Panc1 (cell line): ENCODE results near the gene MSGN1. TPM values are rescaled to one million over a fixed set of nuclear protein-coding genes. Genes with fewer than 3 reads are reported as not detected.

Experiments used
- ATAC-seq: fragments of 200-7000 bp; cut with Tn5 transposase; 2 replicates; pipeline ENCODE4 v1.9.1; 2020; ENCODE audit warnings: mild to moderate bottlenecking, moderate library complexity
- BruUV-seq: library from RNA; stranded (reverse); fragments of 400-500 nt; replicated peaks from 2 replicates; lab custom pipeline; 2021; lab: Mats Ljungman, UMichigan
- CTCF ChIA-PET: fragments of 300-600 bp; sonication (Branson Sonifier 250); formaldehyde crosslinking; loops from one replicate; lab custom pipeline; 2022; ENCODE audit warnings: antibody characterized with exemption; lab: Charles Lee
- POLR2A ChIA-PET: fragments of 300-600 bp; sonication (Branson Sonifier 250); formaldehyde crosslinking; loops from one replicate; lab custom pipeline; 2022; ENCODE audit warnings: antibody characterized with exemption; lab: Charles Lee
- DNase-seq: peaks from one replicate; pipeline ENCODE4 v3.0.0-alpha.2; 2010; ENCODE audit warnings: low read depth, low spot score
- H3K27ac ChIP-seq: 2 replicates; pipeline ENCODE4 v1.5.1; 2011; ENCODE audit warnings: mild to moderate bottlenecking, low read length, inconsistent platforms
- H3K27me3 ChIP-seq: fragments of 200-500 bp; sonication (Bioruptor generic); 2 replicates; pipeline ENCODE4 v1.6.0; 2014; ENCODE audit warnings: low read length, inconsistent platforms; ENCODE audit not compliant: control insufficient read depth, insufficient read depth
- H3K36me3 ChIP-seq: fragments of 200-500 bp; sonication (Bioruptor generic); 2 replicates; pipeline ENCODE4 v1.5.1; 2014; ENCODE audit warnings: inconsistent platforms, mild to moderate bottlenecking, low read length, moderate library complexity; ENCODE audit not compliant: control insufficient read depth, insufficient read depth
- H3K4me1 ChIP-seq: 2 replicates; pipeline ENCODE4 v1.5.1; 2011; ENCODE audit warnings: inconsistent platforms, mild to moderate bottlenecking, low read length, moderate library complexity; ENCODE audit not compliant: control insufficient read depth, insufficient read depth
- H3K4me3 ChIP-seq, 2 experiments: 2 replicates each; pipeline ENCODE4 v1.5.1; 2011 to 2012; ENCODE audit warnings: low read depth in 2 of 2, low read length in 2 of 2, mild to moderate bottlenecking in 2 of 2, inconsistent platforms in 1 of 2, moderate library complexity in 1 of 2
- H3K9me3 ChIP-seq: fragments of 200-500 bp; sonication (Bioruptor generic); 2 replicates; pipeline ENCODE4 v1.5.1; 2014; ENCODE audit warnings: low read depth, mild to moderate bottlenecking, inconsistent platforms, low read length, moderate library complexity; ENCODE audit not compliant: control insufficient read depth, insufficient read depth
- POLR2AphosphoS5 ChIP-seq: IDR thresholded peaks from 2 replicates; pipeline ENCODE4 v1.6.1; 2012; ENCODE audit warnings: mild to moderate bottlenecking, low read depth, low read length, moderate library complexity
- SIN3A ChIP-seq: IDR thresholded peaks from 2 replicates; pipeline ENCODE4 v1.6.1; 2012; ENCODE audit warnings: low read depth, mild to moderate bottlenecking, low read length, moderate library complexity, borderline replicate concordance; ENCODE audit not compliant: insufficient read depth
- TCF7L2 ChIP-seq: IDR thresholded peaks from 2 replicates; pipeline ENCODE4 v1.6.1; 2011; ENCODE audit warnings: mild to moderate bottlenecking, low read depth, low read length, inconsistent platforms
- in situ Hi-C: cut with HindIII; loops from 2 replicates; pipeline ENCODE4 v1.10.0; 2016; ENCODE audit warnings: low sequenced_read_pairs, low pct_unique_long_range_greater_than_20kb
- intact Hi-C: fragments of 100-400 bp; cut with micrococcal nuclease; formaldehyde crosslinking; loops from one replicate; pipeline ENCODE4 v1.10.0; 2022; ENCODE audit not compliant: unreplicated experiment
- total RNA-seq: library from RNA; stranded (reverse); gene quantifications from one replicate; pipeline ENCODE4 v1.2.1, GENCODE V29; 2021; ENCODE audit not compliant: unreplicated experiment
- TF ChIP-seq, protein P1 (sequence below), 2 experiments: IDR thresholded peaks; 2 replicates each; pipeline ENCODE4 v1.6.1; 2011 to 2012; ENCODE audit warnings: low read depth in 2 of 2, control low read depth in 1 of 2, low read length in 1 of 2, mild to moderate bottlenecking in 1 of 2, moderate library complexity in 1 of 2; ENCODE audit not compliant: insufficient read depth in 1 of 2
- TF ChIP-seq, protein P2 (sequence below): fragments of 450-650 bp; IDR thresholded peaks from 2 replicates; pipeline ENCODE4 v1.5.1; 2017; ENCODE audit warnings: mild to moderate bottlenecking

Gene MSGN1
- total RNA-seq, 1 experiment from 2014 or later = not detected

DNA sequence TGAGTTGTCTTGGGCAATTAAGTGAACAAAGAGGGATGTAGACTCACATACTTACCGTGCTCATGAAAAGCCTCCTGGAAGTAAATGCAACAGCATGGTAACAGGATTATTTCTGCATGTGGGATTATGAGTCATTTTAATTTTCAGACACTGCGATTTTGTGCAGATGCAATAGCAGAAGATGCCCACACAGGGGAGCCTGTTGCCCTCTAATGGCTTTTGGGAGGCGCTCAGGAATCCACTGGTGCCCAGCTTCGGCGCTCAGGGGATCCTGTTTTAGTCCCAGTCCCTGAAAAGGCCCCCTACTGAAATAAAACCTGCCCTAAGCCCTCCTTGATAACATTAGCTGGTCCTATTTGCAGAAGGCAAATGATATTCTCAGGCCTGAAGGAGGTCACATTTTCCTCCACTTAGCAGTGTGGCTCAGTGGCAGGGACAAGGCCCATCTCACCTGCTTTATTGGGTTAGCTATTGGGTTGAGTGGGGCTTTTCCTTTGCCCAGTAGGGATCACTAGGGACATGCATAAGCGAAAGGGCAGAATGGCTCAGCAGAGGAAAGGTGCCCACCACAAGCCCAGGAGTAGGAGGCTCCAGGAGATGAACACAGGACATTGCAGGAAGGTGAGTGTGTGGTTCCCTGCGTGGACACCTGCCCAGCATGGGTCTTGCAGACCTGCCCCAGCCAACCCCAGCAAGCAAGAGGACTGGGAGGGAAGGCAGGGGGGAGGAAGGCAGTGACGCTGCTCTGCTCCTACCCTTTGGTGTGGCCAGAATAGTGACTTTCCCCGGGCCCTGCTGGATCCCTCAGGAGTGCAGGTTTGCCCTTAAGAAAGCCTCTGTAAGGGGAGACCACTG is 35.7 kb downstream of the MSGN1 start:
- Histone ChIP-seq H3K27me3 (no peaks in the 10 kb centered on the region), H3K4me3 (no peak overlapping the region), H3K27ac (no peak overlapping the region), H3K36me3 (no peaks in the 10 kb centered on the region), H3K9me3 (no peaks in the 10 kb centered on the region), H3K4me1 (no peaks in the 10 kb centered on the region; the same call in 1 of the 2 replicates)
- in situ Hi-C loops = no loop called here
- peak; percentile 67 for DNase-seq
- peak; percentile 81 for ATAC-seq
- TF ChIP-seq, protein P1, sequence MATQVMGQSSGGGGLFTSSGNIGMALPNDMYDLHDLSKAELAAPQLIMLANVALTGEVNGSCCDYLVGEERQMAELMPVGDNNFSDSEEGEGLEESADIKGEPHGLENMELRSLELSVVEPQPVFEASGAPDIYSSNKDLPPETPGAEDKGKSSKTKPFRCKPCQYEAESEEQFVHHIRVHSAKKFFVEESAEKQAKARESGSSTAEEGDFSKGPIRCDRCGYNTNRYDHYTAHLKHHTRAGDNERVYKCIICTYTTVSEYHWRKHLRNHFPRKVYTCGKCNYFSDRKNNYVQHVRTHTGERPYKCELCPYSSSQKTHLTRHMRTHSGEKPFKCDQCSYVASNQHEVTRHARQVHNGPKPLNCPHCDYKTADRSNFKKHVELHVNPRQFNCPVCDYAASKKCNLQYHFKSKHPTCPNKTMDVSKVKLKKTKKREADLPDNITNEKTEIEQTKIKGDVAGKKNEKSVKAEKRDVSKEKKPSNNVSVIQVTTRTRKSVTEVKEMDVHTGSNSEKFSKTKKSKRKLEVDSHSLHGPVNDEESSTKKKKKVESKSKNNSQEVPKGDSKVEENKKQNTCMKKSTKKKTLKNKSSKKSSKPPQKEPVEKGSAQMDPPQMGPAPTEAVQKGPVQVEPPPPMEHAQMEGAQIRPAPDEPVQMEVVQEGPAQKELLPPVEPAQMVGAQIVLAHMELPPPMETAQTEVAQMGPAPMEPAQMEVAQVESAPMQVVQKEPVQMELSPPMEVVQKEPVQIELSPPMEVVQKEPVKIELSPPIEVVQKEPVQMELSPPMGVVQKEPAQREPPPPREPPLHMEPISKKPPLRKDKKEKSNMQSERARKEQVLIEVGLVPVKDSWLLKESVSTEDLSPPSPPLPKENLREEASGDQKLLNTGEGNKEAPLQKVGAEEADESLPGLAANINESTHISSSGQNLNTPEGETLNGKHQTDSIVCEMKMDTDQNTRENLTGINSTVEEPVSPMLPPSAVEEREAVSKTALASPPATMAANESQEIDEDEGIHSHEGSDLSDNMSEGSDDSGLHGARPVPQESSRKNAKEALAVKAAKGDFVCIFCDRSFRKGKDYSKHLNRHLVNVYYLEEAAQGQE (IDR thresholded peaks at IDR 0.05; ENCODE audit: insufficient read depth in 1 of 2, low read depth in 2 of 2, low read length in 1 of 2) = no peak
- TF ChIP-seq, protein P2, sequence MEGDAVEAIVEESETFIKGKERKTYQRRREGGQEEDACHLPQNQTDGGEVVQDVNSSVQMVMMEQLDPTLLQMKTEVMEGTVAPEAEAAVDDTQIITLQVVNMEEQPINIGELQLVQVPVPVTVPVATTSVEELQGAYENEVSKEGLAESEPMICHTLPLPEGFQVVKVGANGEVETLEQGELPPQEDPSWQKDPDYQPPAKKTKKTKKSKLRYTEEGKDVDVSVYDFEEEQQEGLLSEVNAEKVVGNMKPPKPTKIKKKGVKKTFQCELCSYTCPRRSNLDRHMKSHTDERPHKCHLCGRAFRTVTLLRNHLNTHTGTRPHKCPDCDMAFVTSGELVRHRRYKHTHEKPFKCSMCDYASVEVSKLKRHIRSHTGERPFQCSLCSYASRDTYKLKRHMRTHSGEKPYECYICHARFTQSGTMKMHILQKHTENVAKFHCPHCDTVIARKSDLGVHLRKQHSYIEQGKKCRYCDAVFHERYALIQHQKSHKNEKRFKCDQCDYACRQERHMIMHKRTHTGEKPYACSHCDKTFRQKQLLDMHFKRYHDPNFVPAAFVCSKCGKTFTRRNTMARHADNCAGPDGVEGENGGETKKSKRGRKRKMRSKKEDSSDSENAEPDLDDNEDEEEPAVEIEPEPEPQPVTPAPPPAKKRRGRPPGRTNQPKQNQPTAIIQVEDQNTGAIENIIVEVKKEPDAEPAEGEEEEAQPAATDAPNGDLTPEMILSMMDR = peak; percentile 90
- TF ChIP-seq SIN3A (no peak), POLR2AphosphoS5 (no peak)
- no TSS peak for BruUV-seq
- POLR2A ChIA-PET = no interaction called here
- CTCF ChIA-PET = no interaction called here
- intact Hi-C loops = loop anchor here (1.0 kb wide), 2 partner anchors 326 to 526 kb away; no protein-coding TSS in a partner anchor

DNA sequence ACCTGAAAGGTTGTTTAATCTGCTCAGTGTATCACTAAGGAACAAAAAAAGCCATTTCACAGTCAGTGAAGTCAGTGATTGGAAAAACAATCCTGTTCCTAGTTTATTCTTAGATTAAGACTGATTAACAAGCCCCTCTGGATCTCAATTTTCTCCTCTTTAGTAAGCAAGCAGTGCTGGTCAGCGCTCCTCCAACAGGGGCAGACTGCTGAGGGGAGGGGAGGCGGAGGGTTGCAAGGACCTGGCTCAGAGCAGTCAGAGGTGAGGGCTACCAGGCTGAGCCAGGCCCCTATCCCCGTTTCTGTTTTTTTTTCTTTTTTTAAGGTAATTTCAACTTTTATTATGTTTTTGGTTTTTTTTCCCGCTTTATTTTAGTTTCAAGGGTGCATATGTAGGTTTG is 37.5 kb downstream of the MSGN1 start:
- no TSS peak for BruUV-seq
- ChIA-PET CTCF (no interaction called here), POLR2A (no interaction called here)
- TF ChIP-seq SIN3A = no peak
- no peak for TF ChIP-seq TCF7L2
- TF ChIP-seq POLR2AphosphoS5 = no peak
- TF ChIP-seq, protein P1 (IDR thresholded peaks at IDR 0.05; ENCODE audit: insufficient read depth in 1 of 2, low read depth in 2 of 2, low read length in 1 of 2) = no peak
- TF ChIP-seq, protein P2 = no peak
- Histone ChIP-seq H3K27ac (no peak overlapping the region), H3K4me1 (no peaks in the 10 kb centered on the region; the same call in 1 of the 2 replicates), H3K27me3 (no peaks in the 10 kb centered on the region), H3K36me3 (no peaks in the 10 kb centered on the region), H3K9me3 (no peaks in the 10 kb centered on the region), H3K4me3 (no peak overlapping the region)
- no peak for DNase-seq
- intact Hi-C loops = no loop called here
- ATAC-seq = no peak
- in situ Hi-C loops = no loop called here
